GM12891 (cell line): ENCODE measurements around the gene MLH1.
"Not testable (repeated sequence)": the region's sequence is repeated elsewhere in the genome, so short reads cannot be mapped to it uniquely, and the experiment has no call there.

Source experiments
- DNase-seq: peaks from one replicate; pipeline ENCODE4 v3.0.0; 2011; ENCODE audit warnings: low spot score; ENCODE audit not compliant: insufficient read length
- FAIRE-seq: peaks from 2 replicates; lab custom pipeline; 2011; peaks lifted over from hg19 to GRCh38; lab: Jason Lieb, UNC
- PAX5 ChIP-seq: IDR thresholded peaks from 2 replicates; pipeline ENCODE4 v1.6.1; 2011; ENCODE audit warnings: low read length, moderate library complexity, mild to moderate bottlenecking; ENCODE audit not compliant: insufficient read depth, severe bottlenecking
- POLR2A ChIP-seq: IDR thresholded peaks from 2 replicates; pipeline ENCODE4 v1.6.1; 2011; ENCODE audit warnings: low read depth, low read length, control low read depth
- POLR2AphosphoS5 ChIP-seq: IDR thresholded peaks from 2 replicates; pipeline ENCODE4 v1.6.1; 2011; ENCODE audit warnings: low read depth, low read length, control low read depth
- POU2F2 ChIP-seq: IDR thresholded peaks from 2 replicates; pipeline ENCODE4 v1.6.1; 2011; ENCODE audit warnings: low read depth, mild to moderate bottlenecking, control low read depth, low read length, moderate library complexity
- SPI1 ChIP-seq: IDR thresholded peaks from 2 replicates; pipeline ENCODE4 v1.6.1; 2011; ENCODE audit warnings: low read depth, low read length, control low read depth
- TAF1 ChIP-seq: IDR thresholded peaks from 2 replicates; pipeline ENCODE4 v1.6.1; 2011; ENCODE audit warnings: low read depth, low read length, control low read depth

MLH1 gene

DNA sequence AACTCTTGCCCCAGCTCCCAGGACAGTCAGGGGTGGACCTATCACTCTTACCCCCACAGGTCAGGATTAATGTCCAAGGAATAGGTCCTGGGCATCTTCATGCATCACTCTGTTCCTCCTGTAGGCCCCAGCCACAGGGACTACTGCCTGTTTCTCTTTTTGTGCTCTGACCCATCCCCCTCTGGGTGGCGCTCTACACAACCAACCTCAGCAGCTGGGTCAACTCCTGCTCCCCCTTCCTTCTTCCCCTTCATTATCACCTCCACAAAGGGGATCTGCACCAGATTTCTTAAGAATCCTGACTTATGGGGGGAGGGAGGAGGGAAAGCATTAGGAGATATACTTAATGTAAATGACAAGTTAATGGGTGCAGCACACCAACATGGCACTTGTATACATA is 36.3 kb upstream of the MLH1 start:
- FAIRE-seq (no peak), DNase-seq (no peak)
- no peak for TF ChIP-seq SPI1
- no peak for TF ChIP-seq POLR2A
- TF ChIP-seq TAF1, result no peak
- no peak for TF ChIP-seq PAX5
- no peak for TF ChIP-seq POU2F2
- TF ChIP-seq POLR2AphosphoS5, result no peak

DNA sequence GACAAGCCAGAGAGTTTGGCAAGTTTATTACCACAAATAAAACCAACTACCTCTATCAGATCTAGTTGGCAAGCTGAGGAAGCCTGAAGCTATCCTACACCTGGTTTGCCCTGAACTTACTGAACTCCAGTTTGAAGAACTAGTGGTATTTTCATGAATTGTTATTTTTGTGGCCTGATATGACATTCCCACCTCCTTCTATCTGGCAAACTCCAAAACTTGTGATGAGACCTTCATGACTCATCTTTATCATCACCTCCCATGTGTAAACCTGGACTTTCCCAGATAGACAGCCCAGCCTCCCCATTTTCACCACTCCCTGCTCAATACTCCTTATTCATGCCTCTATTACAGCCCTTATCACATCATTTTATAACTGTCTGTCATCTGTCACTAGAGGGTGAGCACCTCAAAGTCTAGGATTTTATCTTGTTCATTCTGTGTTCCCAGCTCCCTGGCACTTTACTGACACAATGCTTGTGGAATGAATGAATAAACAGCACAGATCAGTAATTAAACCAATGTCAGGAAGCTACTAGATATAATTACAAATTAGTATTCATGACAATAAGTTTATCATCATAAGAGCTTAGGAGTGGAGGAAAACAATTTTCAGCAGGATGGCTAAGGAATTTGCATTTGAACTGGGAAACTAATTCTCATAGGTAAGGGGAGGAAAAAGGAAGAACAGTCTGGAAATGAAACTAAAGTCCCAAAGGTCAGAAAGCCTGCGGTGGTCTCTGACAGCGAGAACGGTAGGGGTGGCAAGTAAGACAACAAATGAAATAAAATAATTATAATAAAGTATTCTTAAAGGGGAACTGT is 35.2 kb upstream of the MLH1 start:
- no peak for TF ChIP-seq TAF1
- no peak for TF ChIP-seq POLR2A
- TF ChIP-seq SPI1, result no peak
- TF ChIP-seq PAX5, result no peak
- TF ChIP-seq POLR2AphosphoS5, result no peak
- TF ChIP-seq POU2F2, result no peak
- FAIRE-seq (no peak), DNase-seq (no peak)

- no peak for FAIRE-seq
- DNase-seq, result no peak
- TF ChIP-seq SPI1 (no peak), POU2F2 (no peak), POLR2AphosphoS5 (no peak), POLR2A (no peak), PAX5 (no peak), TAF1 (no peak)
These were observed 33.5 kb upstream of the MLH1 start for GRCh38 chr3:36959821-36960220.

GRCh38 chr3:36960502-36960901 is 32.8 kb upstream of the MLH1 start:
- DNase-seq, result no peak
- TF ChIP-seq SPI1 (no peak), POLR2A (no peak), PAX5 (no peak), TAF1 (no peak)
- FAIRE-seq, result no peak

GRCh38 chr3:36963008-36963407 is 30.3 kb upstream of the MLH1 start:
- not testable (repeated sequence) for DNase-seq, FAIRE-seq

- no peak for TF ChIP-seq POLR2AphosphoS5
- TF ChIP-seq PAX5, result no peak
- no peak for TF ChIP-seq POLR2A
- no peak for TF ChIP-seq POU2F2
- no peak for TF ChIP-seq TAF1
- TF ChIP-seq SPI1, result no peak
- FAIRE-seq (no peak), DNase-seq (no peak)
These were observed 29.0 kb upstream of the MLH1 start for GRCh38 chr3:36964331-36964730.

- DNase-seq, result no peak
- TF ChIP-seq TAF1, result no peak
- no peak for TF ChIP-seq SPI1
- TF ChIP-seq POLR2AphosphoS5, result no peak
- TF ChIP-seq PAX5, result no peak
- TF ChIP-seq POU2F2, result no peak
- TF ChIP-seq POLR2A, result no peak
- FAIRE-seq, result no peak
These were observed 28.5 kb upstream of the MLH1 start for GRCh38 chr3:36964817-36965216.

DNA sequence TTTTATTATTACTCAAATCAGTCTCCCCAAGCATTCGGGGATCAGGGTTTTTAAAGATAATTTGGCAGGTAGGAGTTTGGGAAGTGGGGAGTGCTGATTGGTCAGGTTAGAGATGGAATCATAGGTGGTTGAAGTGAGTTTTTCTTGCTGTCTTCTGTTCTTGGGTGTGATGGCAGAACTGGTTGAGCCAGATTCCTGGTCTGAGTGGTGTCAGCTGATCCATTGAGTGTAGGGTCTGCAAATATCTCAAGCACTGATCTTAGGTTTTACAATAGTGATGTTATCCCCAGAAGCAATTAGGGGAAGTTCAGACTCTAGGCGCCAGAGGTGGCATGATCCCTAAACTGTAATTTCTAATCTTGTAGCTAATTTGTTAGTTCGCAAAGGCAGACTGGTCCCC is 27.9 kb upstream of the MLH1 start:
- FAIRE-seq (no peak), DNase-seq (no peak)
- no peak for TF ChIP-seq SPI1
- no peak for TF ChIP-seq TAF1
- TF ChIP-seq POLR2A, result no peak
- TF ChIP-seq POLR2AphosphoS5, result no peak
- no peak for TF ChIP-seq POU2F2
- TF ChIP-seq PAX5, result no peak

- TF ChIP-seq SPI1, result no peak
- TF ChIP-seq TAF1, result no peak
- no peak for TF ChIP-seq PAX5
- TF ChIP-seq POLR2AphosphoS5, result no peak
- no peak for TF ChIP-seq POU2F2
- TF ChIP-seq POLR2A, result no peak
- DNase-seq (no peak), FAIRE-seq (no peak)
These were observed 24.2 kb upstream of the MLH1 start for GRCh38 chr3:36969085-36969484.
